ENCODE results near the gene AKAP11. TPM values are rescaled to one million over a fixed set of nuclear protein-coding genes. Genes with fewer than 3 reads are reported as not detected.

The AKAP11 gene
- total RNA-seq, 6 experiments from 2014 or later, result 25.2 to 32.5 (median 31.5) TPM

- no peaks in the 10 kb centered on the region for H3K36me3 Mint-ChIP-seq (ENCODE audit: low read depth)
- H3K4me1 Mint-ChIP-seq (ENCODE audit: low read depth), result peaks cover 19% of the 10 kb centered on the region
- DNase-seq, result no peak
- H3K27me3 Mint-ChIP-seq (ENCODE audit: insufficient read depth), result peaks cover 13% of the 10 kb centered on the region
- no peaks in the 10 kb centered on the region for H3K9me3 Mint-ChIP-seq
- no peak overlapping the region for H3K4me3 Mint-ChIP-seq
- H3K27ac Mint-ChIP-seq, result no peak overlapping the region
- TF ChIP-seq CTCF (IDR thresholded peaks at IDR 0.05), result no peak
Observed at GRCh38 chr13:42355092-42355485, 83.1 kb downstream of the AKAP11 start.

GRCh38 chr13:42355491-42356183 lies 83.7 kb downstream of the AKAP11 start:
- peaks cover 12% of the 10 kb centered on the region for H3K27me3 Mint-ChIP-seq (ENCODE audit: insufficient read depth)

GRCh38 chr13:42356184-42356575 lies 84.2 kb downstream of the AKAP11 start:
- Mint-ChIP-seq H3K4me3 (no peak overlapping the region), H3K9me3 (no peaks in the 10 kb centered on the region), H3K27me3 (ENCODE audit: insufficient read depth) (peaks cover 12% of the 10 kb centered on the region), H3K27ac (no peak overlapping the region), H3K4me1 (ENCODE audit: low read depth) (peaks cover 19% of the 10 kb centered on the region), H3K36me3 (ENCODE audit: low read depth) (no peaks in the 10 kb centered on the region)
- no peak for DNase-seq
- TF ChIP-seq CTCF (IDR thresholded peaks at IDR 0.05), result no peak

More at GRCh38 chr13:42355491-42356183, 83.7 kb downstream of the AKAP11 start:
- H3K4me3 Mint-ChIP-seq, result no peak overlapping the region
- H3K27ac Mint-ChIP-seq, result no peak overlapping the region
- no peaks in the 10 kb centered on the region for H3K36me3 Mint-ChIP-seq (ENCODE audit: low read depth)
- no peak for DNase-seq
- peaks cover 19% of the 10 kb centered on the region for H3K4me1 Mint-ChIP-seq (ENCODE audit: low read depth)
- no peak for TF ChIP-seq CTCF (IDR thresholded peaks at IDR 0.05)
- H3K9me3 Mint-ChIP-seq, result no peaks in the 10 kb centered on the region

GRCh38 chr13:42360046-42360574 lies 88.2 kb downstream of the AKAP11 start:
- no peak for DNase-seq
- Mint-ChIP-seq H3K9me3 (no peaks in the 10 kb centered on the region), H3K36me3 (ENCODE audit: low read depth) (no peaks in the 10 kb centered on the region), H3K27me3 (ENCODE audit: insufficient read depth) (peaks cover 8% of the 10 kb centered on the region), H3K27ac (no peak overlapping the region), H3K4me3 (no peak overlapping the region), H3K4me1 (ENCODE audit: low read depth) (peaks cover 15% of the 10 kb centered on the region)
- TF ChIP-seq CTCF (IDR thresholded peaks at IDR 0.05), result no peak

- Mint-ChIP-seq H3K4me1 (ENCODE audit: low read depth) (peaks cover 13% of the 10 kb centered on the region), H3K4me3 (no peak overlapping the region), H3K27me3 (ENCODE audit: insufficient read depth) (peaks cover 2% of the 10 kb centered on the region; the same call in 1 of the 2 replicates), H3K27ac (no peak overlapping the region), H3K9me3 (no peaks in the 10 kb centered on the region), H3K36me3 (ENCODE audit: low read depth) (no peaks in the 10 kb centered on the region)
- no peak for DNase-seq
- TF ChIP-seq CTCF (IDR thresholded peaks at IDR 0.05), result no peak
Observed at GRCh38 chr13:42361701-42362100, 89.7 kb downstream of the AKAP11 start.

Data from HFFc6 (cell line).